Left ventricle myocardium inferior (tissue), 1 donor: ENCODE measurements around the gene CDH18. TPM values are rescaled to one million over a fixed set of nuclear protein-coding genes. Genes with fewer than 3 reads are reported as not detected.

Experiments
- DNase-seq: peaks from one replicate; pipeline ENCODE4 v3.0.0-alpha.2; 2020
- H3K27ac ChIP-seq: fragments of 200-600 bp; replicated peaks from 2 replicates; pipeline ENCODE4 v1.8.0; 2021
- H3K27me3 ChIP-seq: fragments of 200-600 bp; 2 replicates; pipeline ENCODE4 v1.8.0; 2021; ENCODE audit warnings: low read depth
- H3K36me3 ChIP-seq: fragments of 200-600 bp; 2 replicates; pipeline ENCODE4 v1.8.0; 2021
- H3K4me1 ChIP-seq: fragments of 200-600 bp; 2 replicates; pipeline ENCODE4 v1.8.0; 2021
- H3K4me3 ChIP-seq: fragments of 200-600 bp; 2 replicates; pipeline ENCODE4 v1.8.0; 2021; ENCODE audit warnings: mild to moderate bottlenecking, moderate library complexity
- H3K9me3 ChIP-seq: fragments of 200-600 bp; replicated peaks from 2 replicates; pipeline ENCODE4 v1.8.0; 2021
- CTCF ChIP-seq: fragments of 200-600 bp; IDR thresholded peaks from 2 replicates; pipeline ENCODE4 v1.8.0; 2021; ENCODE audit warnings: antibody characterized with exemption, mild to moderate bottlenecking, borderline replicate concordance
- intact Hi-C: fragments of 100-400 bp; cut with micrococcal nuclease; formaldehyde crosslinking; loops from one replicate; pipeline ENCODE4 v1.11.0; 2022
- total RNA-seq: library from RNA; stranded (reverse); fragmentation: NEBNext Ultra II Directional; extraction: Animal tissue kit (Norgen Biotek cat#: 25700); gene quantifications from one replicate; pipeline ENCODE4 v1.2.1, GENCODE V29; 2021
- donor health status: DM: no; HTN: yes; CAD: no; lungs with severe emphysema.

The CDH18 gene
- total RNA-seq, 1 donor from 2014 or later, result not detected

- Histone ChIP-seq H3K9me3 (no peaks in the 10 kb centered on the region), H3K36me3 (no peaks in the 10 kb centered on the region), H3K4me3 (no peak overlapping the region), H3K27me3 (no peaks in the 10 kb centered on the region), H3K4me1 (no peaks in the 10 kb centered on the region), H3K27ac (no peak overlapping the region)
- TF ChIP-seq CTCF, result no peak
- intact Hi-C loops, result no loop called here
- DNase-seq, result no peak
Observed at GRCh38 chr5:19977099-19977498, 10.9 kb downstream of the CDH18 start.

- intact Hi-C loops, result no loop called here
- H3K4me3 ChIP-seq, result no peak overlapping the region
- no peaks in the 10 kb centered on the region for H3K9me3 ChIP-seq
- H3K4me1 ChIP-seq, result no peaks in the 10 kb centered on the region
- no peaks in the 10 kb centered on the region for H3K27me3 ChIP-seq
- no peak for DNase-seq
- no peaks in the 10 kb centered on the region for H3K36me3 ChIP-seq
- no peak for TF ChIP-seq CTCF
- no peak overlapping the region for H3K27ac ChIP-seq
Observed at GRCh38 chr5:19975795-19976194, 12.2 kb downstream of the CDH18 start.

- Histone ChIP-seq H3K4me3 (no peak overlapping the region), H3K36me3 (no peaks in the 10 kb centered on the region), H3K27me3 (no peaks in the 10 kb centered on the region), H3K4me1 (no peaks in the 10 kb centered on the region), H3K9me3 (peaks cover 8% of the 10 kb centered on the region), H3K27ac (no peak overlapping the region)
- no peak for DNase-seq
- no peak for TF ChIP-seq CTCF
- intact Hi-C loops, result no loop called here
Observed at GRCh38 chr5:19960451-19960850, 27.5 kb downstream of the CDH18 start.

- Histone ChIP-seq H3K4me1 (no peaks in the 10 kb centered on the region), H3K36me3 (no peaks in the 10 kb centered on the region), H3K4me3 (no peak overlapping the region), H3K27me3 (no peaks in the 10 kb centered on the region), H3K9me3 (peaks cover 8% of the 10 kb centered on the region), H3K27ac (no peak overlapping the region)
- DNase-seq, result no peak
- intact Hi-C loops, result no loop called here
- TF ChIP-seq CTCF, result no peak
Observed at GRCh38 chr5:19959830-19960384, 28.1 kb downstream of the CDH18 start.

GRCh38 chr5:19950897-19951296, 37.1 kb downstream of the CDH18 start:
- Histone ChIP-seq H3K27ac (no peak overlapping the region), H3K36me3 (no peaks in the 10 kb centered on the region), H3K27me3 (no peaks in the 10 kb centered on the region), H3K4me1 (no peaks in the 10 kb centered on the region), H3K4me3 (no peak overlapping the region), H3K9me3 (no peaks in the 10 kb centered on the region)
- intact Hi-C loops, result no loop called here
- DNase-seq, result no peak
- no peak for TF ChIP-seq CTCF
